C4-2B (cell line): Measurements from ENCODE around the gene ATAT1.
A peak's percentile ranks its signal among the peaks of the same experiment; 100 is the strongest.

Source experiments
- H3K27ac ChIP-seq: fragments of 450-650 bp; 2 replicates; pipeline ENCODE4 v1.5.1; 2017
- CTCF ChIP-seq: fragments of 450-650 bp; conservative IDR thresholded peaks from 2 replicates; pipeline ENCODE4 v1.5.1; 2017; ENCODE audit warnings: mild to moderate bottlenecking
- ZFX ChIP-seq: fragments of 450-650 bp; IDR thresholded peaks from 2 replicates; pipeline ENCODE4 v1.6.1; 2017

ATAT1 gene

DNA sequence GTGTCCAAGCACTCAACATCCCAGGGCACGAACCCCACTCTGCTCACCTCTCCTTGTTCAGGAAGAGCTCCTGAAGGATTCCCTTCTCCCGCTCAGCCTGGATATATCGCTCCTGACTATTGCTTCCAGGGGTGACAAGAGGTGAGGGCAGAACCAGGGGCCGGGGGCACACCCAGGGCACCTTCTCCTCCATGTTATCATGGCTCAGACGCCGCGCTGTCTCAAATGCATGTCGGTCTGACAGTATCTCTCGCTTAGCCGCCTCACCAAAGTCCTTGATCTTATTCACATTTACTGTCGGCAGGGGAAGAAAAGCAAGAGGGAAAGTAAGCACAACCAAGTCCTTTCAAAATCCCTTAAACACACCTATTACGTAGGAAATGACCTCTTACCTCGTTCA, 22.7 kb upstream of the ATAT1 start:
- no peak for TF ChIP-seq ZFX
- no peak for TF ChIP-seq CTCF
- H3K27ac ChIP-seq: no peak overlapping the region

GRCh38 chr6:30610065-30610464, 16.6 kb upstream of the ATAT1 start:
- H3K27ac ChIP-seq: no peak overlapping the region
- TF ChIP-seq ZFX (no peak), CTCF (no peak)

DNA sequence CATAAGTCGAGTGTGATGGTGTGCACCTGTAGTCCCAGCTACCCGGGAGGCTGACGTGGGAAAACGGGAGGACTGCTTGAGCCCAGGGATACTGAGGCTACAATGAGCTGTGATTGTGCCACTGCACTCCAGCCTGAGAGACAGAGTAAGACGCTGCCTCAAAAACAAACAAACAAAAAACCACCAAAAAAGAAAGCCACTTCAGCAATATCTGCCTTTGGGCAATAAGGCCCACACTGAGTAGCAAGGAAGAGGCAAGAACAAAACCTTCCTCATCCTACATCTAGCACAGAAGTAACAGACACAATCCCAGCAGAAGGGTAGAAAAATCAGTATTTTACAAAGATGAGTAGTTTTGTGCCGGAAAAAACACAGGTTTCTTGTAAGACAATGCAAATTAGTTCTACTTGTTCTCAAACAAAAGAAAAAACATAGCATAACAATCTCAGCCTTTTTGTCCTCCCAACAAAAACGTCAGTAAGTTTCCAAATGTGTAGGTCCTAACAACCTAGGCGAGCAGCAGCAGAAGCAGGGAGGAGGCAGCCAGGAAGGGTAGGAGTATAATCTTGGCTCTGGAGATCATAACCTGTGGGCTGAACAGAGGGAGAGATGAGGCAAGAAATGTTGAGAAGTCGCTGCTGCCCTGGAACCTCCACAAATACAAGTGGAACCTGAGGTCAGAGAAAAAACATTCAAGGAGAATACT, 15.4 kb upstream of the ATAT1 start:
- no peak for TF ChIP-seq CTCF
- TF ChIP-seq ZFX: no peak
- H3K27ac ChIP-seq: no peak overlapping the region

GRCh38 chr6:30611856-30612194, 14.8 kb upstream of the ATAT1 start:
- no peak for TF ChIP-seq CTCF
- no peak for TF ChIP-seq ZFX
- H3K27ac ChIP-seq: no peak overlapping the region

GRCh38 chr6:30612213-30612612, 14.5 kb upstream of the ATAT1 start:
- H3K27ac ChIP-seq: no peak overlapping the region
- TF ChIP-seq CTCF (peak; percentile 52), ZFX (no peak)

DNA sequence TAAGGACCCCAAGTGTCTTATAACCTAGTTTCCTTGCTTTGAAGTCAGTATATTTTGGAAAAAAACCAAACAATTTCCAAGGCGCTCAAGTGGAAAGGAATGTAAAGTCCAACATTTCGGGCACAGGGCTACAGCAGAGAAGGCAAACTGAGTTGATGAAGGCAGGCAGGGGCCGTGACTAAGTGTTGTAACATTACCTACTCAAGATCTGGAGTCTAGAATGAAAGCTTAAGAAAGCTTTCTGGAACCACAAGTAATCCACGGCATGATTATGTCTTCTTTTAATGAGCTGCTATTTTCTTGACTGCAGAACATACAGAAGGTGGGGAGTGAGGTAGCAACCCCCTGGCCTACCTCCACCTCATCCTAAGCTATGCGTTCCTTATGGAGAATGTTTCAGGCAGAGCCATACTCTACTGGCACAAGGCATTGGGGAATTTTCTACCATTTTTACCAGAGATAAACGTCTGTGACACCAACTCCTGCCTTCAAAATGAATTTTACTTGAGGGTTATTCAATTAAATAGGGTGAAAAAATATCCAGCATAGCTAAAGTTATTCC, 13.9 kb upstream of the ATAT1 start:
- TF ChIP-seq CTCF (no peak), ZFX (no peak)
- no peak overlapping the region for H3K27ac ChIP-seq

- H3K27ac ChIP-seq: no peak overlapping the region
- TF ChIP-seq ZFX (no peak), CTCF (no peak)
Observed at GRCh38 chr6:30613251-30614043, 13.2 kb upstream of the ATAT1 start.
